NCI-H69 (cell line): Measurements from ENCODE around the gene CTSH.
A peak's percentile ranks its signal among the peaks of the same experiment; 100 is the strongest.
"Not testable (repeated sequence)": the region's sequence is repeated elsewhere in the genome, so short reads cannot be mapped to it uniquely, and the experiment has no call there.

Experiments used
- DNase-seq: peaks from one replicate; lab custom pipeline; 2025; lab: John Stamatoyannopoulos, UW

The CTSH gene

DNA sequence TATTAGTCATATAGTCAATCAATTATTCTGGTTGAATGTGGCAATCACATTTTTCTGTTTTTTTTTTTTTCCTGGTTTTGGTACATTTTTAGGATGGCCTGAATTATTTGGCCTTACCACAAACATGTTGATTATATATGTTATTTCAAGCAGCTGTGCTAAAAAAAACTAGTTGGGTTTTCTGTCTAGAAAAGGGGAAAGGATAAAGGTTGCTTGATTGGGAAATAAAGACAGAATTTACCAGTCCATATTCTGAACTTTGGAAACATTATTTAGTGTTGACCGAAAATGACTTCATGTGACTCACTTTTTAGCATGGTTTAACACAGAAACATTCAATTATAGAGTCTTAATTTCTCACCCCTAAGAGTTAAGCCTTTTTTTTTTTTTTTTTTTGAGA lies 64.0 kb downstream of the CTSH start:
- no peak for DNase-seq

DNA sequence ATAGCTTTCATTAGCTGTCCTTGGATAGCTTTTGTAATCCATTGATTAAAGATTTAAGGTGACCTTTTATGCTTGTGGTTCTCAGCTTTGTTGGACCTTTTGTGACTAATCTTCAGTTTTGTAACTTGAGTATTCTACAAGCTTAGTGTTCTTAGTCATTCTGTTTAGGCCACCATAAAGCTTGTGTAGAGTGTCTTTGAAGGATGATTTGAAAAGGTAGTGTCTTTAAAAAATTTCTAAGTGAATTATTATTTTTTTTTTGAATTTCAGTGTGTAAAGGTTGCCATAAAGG lies 64.7 kb downstream of the CTSH start:
- no peak for DNase-seq

DNA sequence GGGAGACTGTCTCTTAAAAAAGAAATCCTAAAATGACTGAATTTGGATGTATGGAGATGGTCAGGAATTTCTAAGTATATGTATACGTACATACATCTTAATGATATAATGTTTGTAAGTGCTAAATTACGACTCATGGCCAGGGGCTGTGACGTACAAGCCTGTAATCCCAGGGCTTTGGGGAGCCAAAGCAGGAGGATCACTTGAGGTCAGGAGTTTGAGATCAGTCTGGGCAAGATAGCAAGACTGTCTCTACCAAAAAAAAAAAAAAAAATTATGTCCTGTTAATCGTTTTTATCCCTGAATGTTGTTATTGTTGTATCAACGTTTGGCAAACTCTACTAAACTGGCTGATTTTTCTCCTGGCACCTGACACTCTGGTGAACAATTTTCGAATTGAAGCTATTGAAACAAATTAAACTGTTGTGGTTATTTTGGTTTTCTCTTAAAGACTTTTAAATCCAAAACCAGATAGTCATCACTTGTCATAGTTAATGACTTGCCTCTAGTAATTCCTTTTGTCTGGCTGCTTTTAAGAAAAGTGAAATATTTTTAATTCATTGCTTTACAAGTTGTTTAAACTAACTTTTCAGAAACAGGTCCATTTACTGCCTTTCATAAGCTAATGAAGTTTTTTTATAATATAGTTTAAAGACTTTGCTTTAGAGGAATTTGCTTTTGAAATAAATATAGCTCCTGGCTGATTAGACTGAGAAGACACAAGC lies 65.2 kb downstream of the CTSH start:
- DNase-seq: no peak

DNA sequence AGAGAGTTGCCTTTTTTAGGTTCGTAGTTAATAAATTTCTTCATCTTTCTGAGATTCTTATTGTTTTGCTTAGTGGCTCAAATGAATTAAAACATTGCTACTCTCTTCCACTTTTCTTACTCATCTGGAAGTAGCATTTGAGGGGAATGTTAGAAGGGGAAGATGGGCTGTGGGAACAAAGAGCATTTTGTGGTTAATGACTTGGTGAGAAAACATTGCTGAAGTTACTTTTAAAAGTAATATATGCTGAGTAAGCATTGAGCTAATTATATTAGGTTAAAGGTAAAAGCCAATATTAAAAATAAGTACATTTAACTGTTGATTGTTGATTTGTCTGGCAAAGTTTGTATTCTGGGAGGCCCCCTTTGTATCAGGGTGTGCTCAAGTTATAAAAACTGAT lies 66.5 kb downstream of the CTSH start:
- DNase-seq: no peak

DNA sequence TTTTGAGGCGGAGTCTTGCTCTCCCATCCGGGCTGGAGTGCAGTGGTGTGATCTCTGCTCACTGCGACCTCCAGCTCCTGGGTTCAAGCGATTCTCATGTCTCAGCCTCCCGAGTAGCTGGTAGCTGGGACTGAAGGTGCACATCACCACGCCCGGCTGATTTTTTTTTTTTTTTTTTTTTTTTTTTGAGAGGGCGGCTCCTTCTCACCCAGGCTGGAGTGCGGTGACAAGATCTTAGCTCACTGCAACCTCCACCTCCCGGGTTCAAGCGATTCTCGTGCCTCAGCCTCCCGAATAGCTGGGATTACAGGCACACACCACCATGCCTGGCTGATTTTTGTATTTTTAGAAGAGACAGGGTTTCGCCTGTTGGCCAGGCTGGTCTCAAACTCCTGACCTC lies 67.9 kb downstream of the CTSH start:
- DNase-seq: not testable (repeated sequence)

DNA sequence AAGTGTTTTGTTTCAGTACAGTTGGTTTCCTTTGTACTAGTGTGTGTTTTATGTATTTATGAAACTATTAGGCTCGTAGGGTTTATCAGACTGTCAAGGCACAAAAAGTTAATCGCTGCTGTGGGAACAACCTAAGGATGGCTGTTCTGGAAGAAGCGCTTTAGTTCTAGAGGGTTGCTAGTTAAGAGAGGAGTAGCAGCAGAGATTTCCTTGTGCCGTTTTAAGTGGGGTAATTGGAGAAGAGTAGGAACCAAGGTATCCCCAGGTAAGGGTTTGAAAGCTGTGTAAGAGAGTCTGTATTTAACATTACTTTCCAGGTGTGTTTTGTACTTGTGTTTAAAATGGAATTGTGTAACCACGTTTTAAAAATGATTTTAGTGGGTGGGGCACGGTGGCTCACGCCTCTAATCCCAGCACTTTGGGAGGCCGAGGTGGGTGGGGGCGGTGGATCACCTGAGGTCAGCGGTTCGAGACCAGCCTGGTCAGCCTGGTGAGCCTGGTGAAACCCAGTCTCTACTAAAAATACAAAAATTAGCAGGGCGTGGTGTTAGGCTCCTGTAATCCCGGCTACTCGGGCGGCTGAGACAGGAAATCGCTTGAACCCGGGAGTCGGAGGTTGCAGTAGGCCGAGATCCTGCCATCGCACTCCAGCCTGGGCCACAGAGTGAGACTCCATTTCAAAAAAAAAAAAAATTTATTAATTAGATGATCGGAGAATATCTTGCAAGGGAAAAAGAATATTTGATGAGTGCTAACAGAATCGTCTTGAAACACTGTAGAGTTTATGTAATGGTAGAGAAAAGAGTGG lies 69.5 kb downstream of the CTSH start:
- no peak for DNase-seq

DNA sequence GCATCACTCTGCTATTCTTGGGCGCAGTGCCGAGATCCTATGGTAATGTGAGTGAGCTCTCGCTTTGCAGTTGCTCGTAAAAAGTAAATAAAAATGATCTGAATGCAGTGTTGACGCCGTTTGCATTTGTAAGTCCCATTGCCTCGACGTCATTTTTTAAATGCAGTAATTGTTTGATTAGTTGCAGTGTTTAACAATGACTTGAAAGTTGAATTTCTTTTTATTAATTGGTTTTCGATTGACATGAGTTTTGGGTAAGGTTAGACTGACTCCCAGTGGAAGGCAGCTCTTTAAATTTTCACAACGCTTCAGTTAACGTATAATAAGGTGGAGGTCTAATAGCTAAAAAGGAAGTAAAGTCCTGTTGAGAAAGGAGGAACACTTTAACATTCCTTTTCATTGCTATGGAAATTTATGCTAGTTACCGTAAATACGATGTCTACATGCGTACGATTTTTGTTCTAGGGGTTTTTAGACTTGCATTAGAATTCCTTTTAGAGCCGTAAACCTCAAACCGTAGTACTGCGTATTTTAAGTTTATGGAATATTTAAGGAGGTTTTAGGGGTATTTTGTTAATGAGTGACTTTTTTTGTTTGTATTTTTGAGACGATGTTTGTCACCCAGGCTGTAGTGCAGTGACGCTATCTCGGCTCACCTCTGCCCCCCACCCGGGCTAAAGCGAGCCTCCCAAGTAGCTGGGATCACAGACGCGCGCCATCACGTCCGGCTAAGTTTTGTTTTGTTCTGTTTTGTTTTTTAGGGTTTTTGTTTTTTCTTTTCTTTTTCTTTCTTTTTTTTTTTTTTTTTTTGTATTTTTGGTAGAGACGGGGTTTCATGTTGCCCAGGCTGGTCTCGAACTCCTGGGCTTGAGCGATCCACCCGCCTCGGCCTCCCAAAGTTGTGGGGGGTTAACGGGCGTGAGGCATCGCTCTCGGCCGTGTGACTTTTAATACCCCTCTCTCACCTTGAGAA lies 70.8 kb downstream of the CTSH start:
- DNase-seq: peak; percentile 52

DNA sequence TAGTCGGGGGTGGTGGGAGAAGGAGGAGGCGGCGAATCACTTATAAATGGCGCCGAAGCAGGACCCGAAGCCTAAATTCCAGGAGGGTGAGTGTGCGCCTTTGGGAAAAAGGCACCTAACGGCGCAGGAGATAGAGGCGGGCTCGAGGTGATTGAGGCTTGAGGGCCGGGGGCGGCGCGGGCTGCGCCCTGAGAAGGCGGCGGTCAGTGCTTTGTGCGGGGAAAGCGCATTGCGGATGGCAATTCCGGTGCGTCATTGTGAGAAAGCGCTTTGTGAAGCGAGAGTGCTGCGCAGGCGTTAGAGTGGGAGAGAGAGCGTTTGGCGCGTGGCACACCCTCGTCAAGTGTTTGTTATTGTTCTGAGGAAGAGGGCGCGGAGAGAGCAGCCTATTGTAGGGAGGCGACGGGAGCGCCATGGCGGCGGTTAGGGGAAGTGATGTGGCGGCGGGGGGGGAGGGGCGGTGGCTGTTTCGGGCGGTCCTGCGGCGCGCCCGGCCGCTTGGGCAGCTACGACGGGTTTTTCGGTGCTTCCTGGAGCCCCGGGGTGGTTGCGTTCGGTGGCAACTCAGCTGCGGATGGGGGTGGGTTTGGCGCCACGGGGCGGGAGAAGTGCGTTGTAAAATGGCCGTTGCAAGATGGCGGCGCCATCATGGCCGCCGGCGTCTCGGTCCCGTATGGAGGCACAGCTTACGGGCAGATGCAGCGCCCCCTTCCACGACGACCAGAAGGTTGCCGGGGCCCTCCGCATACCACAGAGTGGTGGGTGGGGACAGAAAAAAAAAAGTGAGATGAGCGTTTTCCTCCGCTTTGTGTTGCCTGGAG lies 71.7 kb downstream of the CTSH start:
- peak; percentile 93 for DNase-seq

DNA sequence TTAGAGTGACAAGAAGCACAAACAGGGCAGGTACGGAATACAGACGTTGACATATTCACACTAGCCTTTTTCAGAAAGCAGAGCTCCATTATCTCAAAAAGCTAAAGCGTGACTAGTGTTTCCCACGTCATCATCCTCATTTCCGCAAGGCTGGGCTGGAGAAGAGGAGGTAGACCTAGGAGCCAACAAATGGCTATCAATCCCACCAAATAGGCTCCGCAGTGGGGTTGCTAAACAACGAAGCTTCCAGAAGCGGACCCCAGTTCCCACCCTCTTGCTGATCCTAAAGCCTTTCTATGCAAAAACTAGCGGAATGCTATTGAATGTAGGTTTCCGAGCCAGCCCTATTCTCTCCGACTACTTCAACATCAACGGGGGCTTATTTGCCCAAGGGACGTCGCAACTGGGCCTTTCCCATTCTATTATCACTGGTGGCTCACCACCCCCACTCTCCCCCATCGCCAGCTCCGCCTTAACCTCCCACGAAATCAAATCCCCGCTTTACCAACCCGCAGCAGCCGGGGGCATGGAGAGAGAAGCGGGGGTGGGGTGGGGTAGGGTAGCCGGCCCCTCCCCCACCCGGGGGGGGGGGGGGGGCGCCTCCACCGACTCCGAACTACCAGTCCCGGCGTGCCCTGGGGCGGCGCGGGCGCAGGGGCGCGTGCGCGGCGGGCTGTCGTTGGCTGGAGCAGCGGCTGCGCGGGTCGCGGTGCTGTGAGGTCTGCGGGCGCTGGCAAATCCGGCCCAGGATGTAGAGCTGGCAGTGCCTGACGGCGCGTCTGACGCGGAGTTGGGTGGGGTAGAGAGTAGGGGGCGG lies 72.5 kb downstream of the CTSH start, which contains the start of gene MORF4L1:
TSS of gene MORF4L1 (plus strand) at position 736 of the 817 bp plus-strand sequence. CDS start 128 bp downstream, outside the sequence.
- DNase-seq: peak; percentile 94

DNA sequence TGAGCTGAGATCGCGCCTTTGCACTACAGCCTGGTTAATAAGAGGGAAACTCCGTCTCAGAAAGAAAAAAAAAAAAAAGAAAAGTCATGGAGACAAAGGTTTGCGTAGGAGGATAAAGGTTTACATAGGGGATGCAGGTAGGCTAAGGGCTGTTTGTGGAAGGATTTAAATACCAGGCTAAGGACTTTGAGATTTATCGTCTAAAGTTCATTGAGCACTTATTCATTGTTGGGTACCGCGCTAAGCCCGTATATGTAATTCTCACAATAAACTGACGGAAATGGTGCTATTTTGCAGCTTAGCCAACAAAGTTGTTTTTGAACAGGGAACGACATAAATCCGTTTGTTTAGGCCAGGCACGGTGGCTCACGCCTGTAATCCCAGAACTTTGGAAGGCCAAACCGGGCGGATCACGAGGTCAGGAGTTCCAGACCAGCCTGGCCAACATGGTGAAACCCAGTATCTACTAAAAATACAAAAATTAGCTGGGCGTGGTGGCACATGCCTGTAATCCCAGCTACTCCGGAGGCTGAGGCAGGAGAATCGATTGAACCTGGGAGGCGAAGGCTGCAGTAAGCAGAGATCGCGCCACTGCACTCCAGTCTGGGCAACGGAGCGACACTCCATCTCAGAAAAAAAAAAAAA lies 73.2 kb downstream of the CTSH start:
- DNase-seq: not testable (repeated sequence)
